Gastrocnemius medialis (tissue), 4 donors: ENCODE results near the gene NKTR.

ENCODE experiments used
- CTCF ChIP-seq, 5 experiments: fragments of 450-650 bp in 3 of 5; fragments of 200-600 bp in 2 of 5; sonication (generic) in 2 of 5; IDR thresholded peaks in 4 of 5; conservative IDR thresholded peaks in 1 of 5; 1 replicate in 4 of 5; 2 replicates in 1 of 5; pipeline ENCODE4 v1.5.1; 2016 to 2019; ENCODE audit warnings: antibody characterized with exemption in 5 of 5, mild to moderate bottlenecking in 3 of 5, moderate library complexity in 3 of 5
- POLR2A ChIP-seq, 2 donors: fragments of 450-650 bp; IDR thresholded peaks; one replicate each; pipeline ENCODE4 v1.6.1; 2017; ENCODE audit warnings: antibody characterized with exemption in 2 of 2, mild to moderate bottlenecking in 2 of 2, moderate library complexity in 2 of 2

- TF ChIP-seq POLR2A (IDR thresholded peaks at IDR 0.05) = no peak
- no peak for TF ChIP-seq CTCF (IDR thresholded peaks at IDR 0.05 in 4 of 5, conservative IDR thresholded peaks at IDR 0.05 in 1 of 5)
These were observed 37.9 kb downstream of the NKTR start for GRCh38 chr3:42638339-42638842.
